Activated CD4-positive, alpha-beta T cell treated with anti-CD3 and anti-CD28 coated beads, Interleukin-2, Interleukin-4, amounts not matched to agents 100 ng/mL and 50 ng/mL, durations not matched to agents 16 hours and 8 hours (primary cell): ENCODE measurements around the gene BCAS3.

Source experiments
- DNase-seq: peaks from one replicate; pipeline ENCODE4 v3.0.0-alpha.2; 2020; ENCODE audit warnings: low spot score

The BCAS3 gene

DNA sequence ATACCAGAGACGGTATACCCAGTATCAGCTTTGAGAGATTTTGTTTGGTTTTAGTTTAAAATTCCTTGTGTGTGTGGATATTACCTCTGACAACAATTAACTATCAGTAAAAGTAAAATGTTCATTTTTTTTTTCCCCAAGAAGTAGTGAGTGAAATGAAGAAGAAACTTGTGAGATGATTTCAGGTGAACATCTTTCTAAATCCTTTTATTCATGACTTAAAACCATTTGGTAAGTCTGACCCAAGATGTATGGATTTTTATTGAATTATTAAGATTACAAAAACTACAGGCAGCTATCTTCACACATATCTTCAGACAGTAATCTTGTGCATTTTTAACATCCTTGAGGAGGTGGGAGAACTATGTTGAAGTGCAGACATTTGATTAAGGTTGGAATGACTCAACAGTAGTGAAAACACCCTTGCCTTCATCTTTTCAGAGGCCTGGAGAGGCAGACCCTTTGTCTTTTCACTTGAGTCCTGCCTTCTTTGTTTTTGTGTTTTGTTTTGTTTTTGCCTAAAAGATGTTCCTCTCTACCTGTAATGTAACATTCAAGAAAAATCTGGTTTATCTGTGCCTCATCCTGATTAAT is 481.7 kb downstream of the BCAS3 start:
- peak; percentile 15 for DNase-seq

DNA sequence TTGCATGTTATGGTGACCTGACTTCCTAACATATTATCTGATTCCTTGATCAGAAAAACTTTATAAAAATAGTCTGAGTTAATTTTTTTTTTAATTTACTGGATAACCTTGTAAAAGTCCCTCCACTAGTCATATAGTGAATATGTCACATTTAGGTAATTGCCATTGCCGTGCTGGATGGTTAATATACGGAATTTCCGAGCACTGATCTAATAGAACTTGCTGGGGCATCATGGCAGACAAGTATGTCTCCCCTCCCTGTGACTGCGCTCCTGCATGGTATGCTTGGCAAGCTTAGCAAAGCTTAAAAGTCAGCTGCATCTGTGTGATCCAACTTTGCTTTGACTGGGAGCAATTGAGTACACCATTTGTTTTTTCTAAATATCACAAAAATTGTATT is 482.6 kb downstream of the BCAS3 start:
- DNase-seq = no peak

GRCh38 chr17:61160789-61161445 is 483.3 kb downstream of the BCAS3 start:
- no peak for DNase-seq

DNA sequence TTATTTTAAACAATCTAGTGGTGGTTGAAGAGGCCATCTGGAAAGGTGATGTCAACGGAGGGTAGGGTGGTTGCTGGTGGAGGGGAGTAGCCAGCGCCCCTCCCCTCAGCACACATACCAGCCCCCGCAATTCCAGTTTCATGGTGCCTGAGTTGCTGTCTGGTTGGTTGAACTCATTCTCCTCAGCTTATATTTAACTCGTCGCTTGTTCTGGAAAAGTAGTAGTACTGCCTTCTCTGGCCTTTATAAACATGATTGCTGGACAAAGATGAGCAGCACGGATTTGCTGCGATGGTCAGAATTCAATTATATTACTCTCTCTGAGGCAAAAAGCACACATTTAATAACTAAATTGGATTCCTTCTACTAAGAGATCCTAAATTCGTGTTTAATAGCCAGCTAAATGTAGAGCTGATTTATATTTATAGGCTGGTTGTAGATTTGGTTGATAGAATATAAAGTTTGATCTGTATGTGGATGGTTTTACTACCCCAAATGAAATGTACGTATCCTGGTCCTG is 484.0 kb downstream of the BCAS3 start:
- no peak for DNase-seq

- DNase-seq = no peak
Observed at GRCh38 chr17:61164517-61164916, 486.9 kb downstream of the BCAS3 start.

- no peak for DNase-seq
Observed at GRCh38 chr17:61167075-61167474, 489.4 kb downstream of the BCAS3 start.

DNA sequence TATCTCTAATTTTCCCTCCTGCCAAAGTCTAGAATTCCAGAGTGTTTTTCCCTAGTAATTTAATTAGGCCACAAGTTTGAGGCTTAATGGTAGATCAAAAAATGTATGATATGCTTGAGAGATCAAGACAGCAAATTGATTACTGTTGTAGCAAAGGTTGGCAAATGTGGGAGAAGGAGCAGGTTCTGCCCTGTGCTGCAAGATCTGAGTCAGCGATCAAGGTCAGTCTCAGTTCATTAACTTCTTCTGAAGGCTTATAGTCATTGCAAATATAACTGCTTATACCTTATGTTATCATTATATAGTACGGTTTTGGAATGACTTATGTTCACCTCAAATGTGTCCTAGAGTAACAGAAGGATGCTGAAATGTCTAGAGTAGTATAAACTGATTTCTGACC is 490.9 kb downstream of the BCAS3 start:
- DNase-seq = peak; percentile 11

DNA sequence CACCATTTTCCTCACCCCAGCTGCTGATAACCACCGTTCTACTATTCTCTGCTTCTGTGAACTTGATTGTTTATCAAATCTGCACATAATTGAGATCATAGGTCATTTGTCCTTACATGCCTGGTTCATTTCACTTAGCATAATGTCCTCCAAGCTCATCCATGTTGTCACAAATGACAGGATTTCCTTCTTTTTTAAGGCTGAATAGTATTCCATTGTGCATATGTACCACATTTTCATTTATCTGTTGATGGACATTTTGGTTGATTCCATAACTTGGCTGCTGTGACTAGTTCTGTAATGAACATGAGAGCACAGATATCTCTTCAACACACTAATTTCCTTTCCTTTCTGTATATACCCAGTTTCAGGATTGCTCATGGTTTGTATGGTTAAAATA is 496.7 kb downstream of the BCAS3 start:
- no peak for DNase-seq

- DNase-seq = no peak
Observed at GRCh38 chr17:61175298-61176142, 497.9 kb downstream of the BCAS3 start.

DNA sequence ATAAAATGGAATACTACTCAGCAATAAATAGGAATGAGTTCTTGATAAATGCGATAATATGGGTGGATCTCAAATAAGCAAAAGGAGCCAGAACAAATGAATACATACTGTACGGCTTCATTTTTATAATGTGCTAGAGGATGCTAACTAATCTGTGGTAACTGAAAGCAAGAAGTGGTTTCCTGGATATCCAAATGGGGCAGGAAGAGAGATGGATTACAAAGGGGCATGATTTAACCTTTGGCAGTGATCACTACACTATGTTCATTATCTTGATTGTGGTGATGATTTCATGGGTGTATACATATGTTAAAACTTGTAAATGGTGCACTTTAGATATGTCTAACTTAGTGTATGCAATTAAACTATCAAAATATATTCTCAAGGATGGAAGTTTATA is 499.7 kb downstream of the BCAS3 start:
- no peak for DNase-seq

GRCh38 chr17:61178284-61178683 is 500.6 kb downstream of the BCAS3 start:
- no peak for DNase-seq

DNA sequence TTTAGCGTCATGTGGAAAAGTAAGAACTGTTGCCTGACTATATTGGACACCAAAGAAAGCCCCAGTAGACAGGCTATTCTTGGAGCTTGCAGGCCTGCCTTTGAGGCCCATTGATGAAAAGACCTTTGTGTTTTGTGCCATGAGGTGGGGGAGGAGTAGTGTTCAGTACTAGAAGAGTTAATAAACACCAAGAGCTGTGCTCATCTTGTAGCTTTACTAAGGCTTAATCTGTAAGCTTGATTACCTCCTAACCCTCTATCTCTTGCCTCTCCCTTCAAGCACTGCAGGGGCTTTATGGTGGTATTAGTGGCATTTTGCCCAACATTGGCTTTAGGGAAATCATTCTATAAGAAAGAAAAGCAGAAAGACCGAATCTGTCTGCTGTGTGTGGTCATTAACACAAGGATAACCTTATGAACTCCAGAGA is 501.7 kb downstream of the BCAS3 start:
- no peak for DNase-seq

DNA sequence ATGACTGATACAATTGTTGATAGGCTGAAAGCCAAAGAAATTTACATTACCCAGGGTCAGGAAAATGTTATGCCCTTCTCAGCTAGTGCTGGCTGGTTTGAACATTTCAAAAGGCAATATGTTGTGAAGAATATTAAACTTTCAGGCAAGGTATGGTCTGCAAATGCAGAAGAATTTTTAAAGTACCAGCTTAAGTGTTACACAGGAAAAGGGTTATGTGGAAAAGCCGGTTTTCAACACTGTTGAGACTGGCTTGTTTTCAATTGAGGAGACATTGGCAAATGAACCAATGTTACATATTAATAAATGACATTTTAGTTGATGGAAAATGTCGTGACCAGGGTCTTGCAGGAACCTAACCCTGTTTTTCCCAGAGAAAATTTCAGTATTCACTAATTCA is 506.1 kb downstream of the BCAS3 start:
- DNase-seq = no peak

GRCh38 chr17:61185385-61185784 is 507.7 kb downstream of the BCAS3 start:
- no peak for DNase-seq

GRCh38 chr17:61187038-61187437 is 509.4 kb downstream of the BCAS3 start:
- no peak for DNase-seq

- no peak for DNase-seq
Observed at GRCh38 chr17:61188081-61188480, 510.4 kb downstream of the BCAS3 start.

GRCh38 chr17:61189968-61190367 is 512.3 kb downstream of the BCAS3 start:
- no peak for DNase-seq

DNA sequence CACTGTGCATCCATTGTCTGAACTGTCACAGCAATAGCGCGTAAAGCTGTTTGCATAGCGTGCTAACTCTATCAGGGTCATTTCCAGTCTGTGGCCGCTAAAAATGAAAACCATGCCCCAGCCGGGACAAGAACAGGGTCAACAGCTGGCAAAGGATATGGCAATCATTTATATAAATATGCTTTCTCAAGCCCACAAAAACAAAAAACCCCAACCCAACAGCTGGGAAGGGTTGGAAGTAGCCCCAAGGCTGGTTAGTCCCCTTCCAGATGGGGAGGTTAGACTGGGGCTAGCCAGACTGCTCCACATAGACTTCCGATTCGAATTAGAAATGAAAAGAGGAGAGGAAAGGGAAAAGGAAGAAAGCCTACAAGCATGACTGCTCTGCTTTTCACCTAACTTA is 518.7 kb downstream of the BCAS3 start:
- DNase-seq = no peak

- DNase-seq = no peak
Observed at GRCh38 chr17:61196799-61197198, 519.1 kb downstream of the BCAS3 start.

- no peak for DNase-seq
Observed at GRCh38 chr17:61199431-61200338, 522.0 kb downstream of the BCAS3 start.

GRCh38 chr17:61200339-61200715 is 522.7 kb downstream of the BCAS3 start:
- no peak for DNase-seq

GRCh38 chr17:61201211-61201610 is 523.6 kb downstream of the BCAS3 start:
- no peak for DNase-seq
